ENCODE data around the gene TCP1. TPM values are rescaled to one million over a fixed set of nuclear protein-coding genes. Genes with fewer than 3 reads are reported as not detected.

The TCP1 gene
- total and polyA plus RNA-seq, 2 experiments from 2014 or later = 222 to 346 TPM

- TF ChIP-seq ZNF462 (CRISPR knock-in tag; IDR thresholded peaks at IDR 0.05) (no peak), EZH2 (IDR thresholded peaks at IDR 0.05; ENCODE audit: low read depth, unreplicated experiment) (no peak)
Measured at GRCh38 chr6:159759645-159760044, 29.8 kb downstream of the TCP1 start (continued).

GRCh38 chr6:159758031-159759001, 31.1 kb downstream of the TCP1 start:
- H3K27ac Mint-ChIP-seq = peak overlapping the region; percentile 87
- peaks cover 33% of the 10 kb centered on the region for H3K4me1 Mint-ChIP-seq
- H3K4me3 Mint-ChIP-seq = no peak overlapping the region
- ATAC-seq (no peak; the same call in 2 of the 3 replicates), DNase-seq (ENCODE audit: low spot score) (peak; percentile 41)
- H3K36me3 Mint-ChIP-seq (ENCODE audit: low read depth) = peaks cover 69% of the 10 kb centered on the region
- TF ChIP-seq JUNB (IDR thresholded peaks at IDR 0.05; ENCODE audit: unreplicated experiment) (no peak), CTCF (conservative IDR thresholded peaks at IDR 0.05; ENCODE audit: low read depth in 2 of 2) (peak; percentile 26 to 40), REST (IDR thresholded peaks at IDR 0.05; ENCODE audit: unreplicated experiment) (no peak), STAT1 (IDR thresholded peaks at IDR 0.05; ENCODE audit: unreplicated experiment) (no peak), CREB1 (CRISPR knock-in tag; IDR thresholded peaks at IDR 0.05; ENCODE audit: low read depth) (no peak), POLR2AphosphoS5 (IDR thresholded peaks at IDR 0.05; ENCODE audit: low read depth) (0 out of 2 replicates have a peak, but pooled peaks have one; percentile 23)
- H3K79me2 ChIP-seq (replicated peaks; ENCODE audit: insufficient read depth) = peaks cover 16% of the 10 kb centered on the region
- H2AFZ ChIP-seq = no peak overlapping the region
- H4K20me1 ChIP-seq (replicated peaks; ENCODE audit: insufficient read depth) = 0 out of 2 replicates have a peak, but pooled peaks cover 4% of the 10 kb centered on the region
- H3K36me3 ChIP-seq (ENCODE audit: insufficient read depth) = peaks cover 34% of the 10 kb centered on the region; the same call in 1 of the 2 replicates
- peak overlapping the region; percentile 86 for H3K27ac ChIP-seq (ENCODE audit: low read depth)
- H3F3A ChIP-seq (replicated peaks; ENCODE audit: low read depth) = peaks cover 5% of the 10 kb centered on the region; the same call in 1 of the 2 replicates
- no peaks in the 10 kb centered on the region for H3K27me3 ChIP-seq (ENCODE audit: insufficient read depth)
- peaks cover 20% of the 10 kb centered on the region for H3K27me3 Mint-ChIP-seq (ENCODE audit: insufficient read depth, low read depth, poor library complexity)
- no peaks in the 10 kb centered on the region for H3K9me2 ChIP-seq (ENCODE audit: insufficient read depth)
- H3K9me3 Mint-ChIP-seq = no peaks in the 10 kb centered on the region; the same call in 2 of the 3 replicates
- peaks cover 18% of the 10 kb centered on the region for H3K4me1 ChIP-seq (ENCODE audit: insufficient read depth)
- H3K4me3 ChIP-seq = no peak overlapping the region
- no peak overlapping the region for H3K4me2 ChIP-seq

Measured in GM23338 (cell line).